ENCODE measurements around the gene CCNI. TPM values are rescaled to one million over a fixed set of nuclear protein-coding genes. Genes with fewer than 3 reads are reported as not detected.
"Not testable (repeated sequence)": the region's sequence is repeated elsewhere in the genome, so short reads cannot be mapped to it uniquely, and the experiment has no call there.

CCNI gene
- total RNA-seq, 1 experiment from 2014 or later = 213 TPM

GRCh38 chr4:77082886-77083608 is 7.3 kb upstream of the CCNI start:
- Mint-ChIP-seq H3K9me3 (0 out of 2 replicates have a peak, but pooled peaks cover 4% of the 10 kb centered on the region), H3K4me1 (peaks cover 10% of the 10 kb centered on the region), H3K36me3 (no peaks in the 10 kb centered on the region), H3K4me3 (no peak overlapping the region), H3K27me3 (ENCODE audit: low read depth) (0 out of 2 replicates have a peak, but pooled peaks cover 2% of the 10 kb centered on the region), H3K27ac (no peak overlapping the region)
- ATAC-seq = peak; percentile 62
- ChIA-PET POLR2A (interaction anchor here (0.6 to 1.0 kb wide), 3 partner anchors 11 to 1383 kb away, joined by 4 to 8 read pairs (median 4); no protein-coding TSS in a partner anchor), CTCF (interaction anchor here (0.7 to 3.1 kb wide), 5 partner anchors 9 to 121 kb away, joined by 3 to 26 read pairs (median 5); no protein-coding TSS in a partner anchor)
- TF ChIP-seq E2F4 (CRISPR knock-in tag; IDR thresholded peaks at IDR 0.05; ENCODE audit: borderline replicate concordance, low read depth) (no peak), SP1 (CRISPR knock-in tag; conservative IDR thresholded peaks at IDR 0.05) (no peak), ZSCAN18 (CRISPR knock-in tag; IDR thresholded peaks at IDR 0.05) (no peak), OVOL2 (CRISPR knock-in tag; IDR thresholded peaks at IDR 0.05; ENCODE audit: borderline replicate concordance) (no peak), HMGXB4 (CRISPR knock-in tag; IDR thresholded peaks at IDR 0.05) (no peak), CBFB (CRISPR knock-in tag; IDR thresholded peaks at IDR 0.05; ENCODE audit: low read depth) (no peak), CTCF (IDR thresholded peaks at IDR 0.05) (no peak), NFATC4 (CRISPR knock-in tag; IDR thresholded peaks at IDR 0.05) (no peak), ZNF219 (CRISPR knock-in tag; IDR thresholded peaks at IDR 0.05; ENCODE audit: borderline replicate concordance) (no peak), SMAD4 (CRISPR knock-in tag; IDR thresholded peaks at IDR 0.05) (no peak), FOXJ3 (CRISPR knock-in tag; IDR thresholded peaks at IDR 0.05; ENCODE audit: borderline replicate concordance) (no peak), ZNF232 (CRISPR knock-in tag; IDR thresholded peaks at IDR 0.05) (no peak), MXD4 (CRISPR knock-in tag; IDR thresholded peaks at IDR 0.05; ENCODE audit: borderline replicate concordance) (no peak), HMGA2 (CRISPR knock-in tag; IDR thresholded peaks at IDR 0.05) (no peak), ZNF416 (CRISPR knock-in tag; IDR thresholded peaks at IDR 0.05) (no peak), ERG (CRISPR knock-in tag; IDR thresholded peaks at IDR 0.05) (no peak), TCF7 (CRISPR knock-in tag; IDR thresholded peaks at IDR 0.05; ENCODE audit: low read depth) (no peak), ZBTB21 (CRISPR knock-in tag; IDR thresholded peaks at IDR 0.05; ENCODE audit: borderline replicate concordance) (no peak), KAT7 (CRISPR knock-in tag; IDR thresholded peaks at IDR 0.05; ENCODE audit: borderline replicate concordance) (no peak), CDX4 (CRISPR knock-in tag; IDR thresholded peaks at IDR 0.05; ENCODE audit: borderline replicate concordance) (no peak)
- no peak for DNase-seq (ENCODE audit: low spot score)

GRCh38 chr4:77080806-77081205 is 5.0 kb upstream of the CCNI start:
- peaks cover 25% of the 10 kb centered on the region for H3K4me1 Mint-ChIP-seq
- H3K9me3 Mint-ChIP-seq; H3K36me3 Mint-ChIP-seq; H3K27me3 Mint-ChIP-seq (ENCODE audit: low read depth); DNase-seq (ENCODE audit: low spot score); H3K4me3 Mint-ChIP-seq; ATAC-seq; H3K27ac Mint-ChIP-seq: not testable (repeated sequence)
- POLR2A ChIA-PET = interaction anchor here (0.6 kb wide), 1 partner anchor 11 kb away, joined by 3 read pairs; no protein-coding TSS in a partner anchor
- CTCF ChIA-PET = interaction anchor here (1.6 kb wide), 1 partner anchor 15 kb away, joined by 5 read pairs; no protein-coding TSS in a partner anchor
